ENCODE data around the gene NUDT22.

The NUDT22 gene

GRCh38 chr11:64255135-64256128 is 29.4 kb downstream of the NUDT22 start:
- no peak for DNase-seq (ENCODE audit: low spot score)

- DNase-seq (ENCODE audit: low spot score), result no peak
Observed at GRCh38 chr11:64256300-64256699, 30.2 kb downstream of the NUDT22 start.

GRCh38 chr11:64258356-64258755 is 32.3 kb downstream of the NUDT22 start:
- DNase-seq (ENCODE audit: low spot score), result no peak

- DNase-seq (ENCODE audit: low spot score), result no peak
Observed at GRCh38 chr11:64258946-64259532, 33.0 kb downstream of the NUDT22 start.

- DNase-seq (ENCODE audit: low spot score), result no peak
Observed at GRCh38 chr11:64259533-64260067, 33.5 kb downstream of the NUDT22 start.

- DNase-seq (ENCODE audit: low spot score), result no peak
Observed at GRCh38 chr11:64260147-64260708, 34.2 kb downstream of the NUDT22 start.

- no peak for DNase-seq (ENCODE audit: low spot score)
Observed at GRCh38 chr11:64261556-64262080, 35.5 kb downstream of the NUDT22 start.

GRCh38 chr11:64262271-64263002 is 36.4 kb downstream of the NUDT22 start:
- no peak for DNase-seq (ENCODE audit: low spot score)

- no peak for DNase-seq (ENCODE audit: low spot score)
Observed at GRCh38 chr11:64263021-64263946, 37.2 kb downstream of the NUDT22 start.

GRCh38 chr11:64263947-64264317 is 37.9 kb downstream of the NUDT22 start:
- no peak for DNase-seq (ENCODE audit: low spot score)

GRCh38 chr11:64264371-64264852 is 38.3 kb downstream of the NUDT22 start:
- no peak for DNase-seq (ENCODE audit: low spot score)

GRCh38 chr11:64265176-64266160 is 39.4 kb downstream of the NUDT22 start:
- DNase-seq (ENCODE audit: low spot score), result no peak

- DNase-seq (ENCODE audit: low spot score), result no peak
Observed at GRCh38 chr11:64266339-64266738, 40.3 kb downstream of the NUDT22 start.

- DNase-seq (ENCODE audit: low spot score), result no peak
Observed at GRCh38 chr11:64267207-64267945, 41.3 kb downstream of the NUDT22 start.

- DNase-seq (ENCODE audit: low spot score), result no peak
Observed at GRCh38 chr11:64268025-64268892, 42.2 kb downstream of the NUDT22 start.

- DNase-seq (ENCODE audit: low spot score), result no peak
Observed at GRCh38 chr11:64268893-64269539, 42.9 kb downstream of the NUDT22 start.

All from HuH-7 (cell line).